ENCODE data around the gene FMO3.

Gene FMO3

GRCh38 chr1:171159148-171159547, 68.4 kb downstream of the FMO3 start:
- no peak overlapping the region for H3K4me3 ChIP-seq (ENCODE audit: low read length)
- no peak for TF ChIP-seq ZNF274 (IDR thresholded peaks at IDR 0.05; ENCODE audit: low read depth, low read length)

DNA sequence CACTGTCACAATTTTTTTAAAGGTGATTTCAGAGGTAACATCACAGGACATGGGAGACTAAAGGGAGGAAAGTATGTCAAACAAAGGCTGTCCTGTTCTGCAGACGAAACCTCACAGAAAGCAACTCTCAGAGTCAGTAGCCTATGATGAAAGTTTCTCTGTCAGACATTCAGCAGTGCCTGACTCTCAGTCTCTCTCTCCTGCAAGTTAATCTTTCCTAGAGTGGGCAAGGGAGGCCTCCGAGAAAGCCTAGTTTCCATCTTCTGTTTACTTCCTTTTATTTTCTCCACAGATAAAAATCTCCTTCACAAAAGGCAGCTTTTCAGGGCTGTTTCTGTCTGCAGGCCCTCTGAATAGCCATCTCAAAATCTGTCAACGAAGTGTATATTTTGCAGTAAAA, 69.5 kb downstream of the FMO3 start:
- TF ChIP-seq ZNF274 (IDR thresholded peaks at IDR 0.05; ENCODE audit: low read depth, low read length): no peak
- no peak overlapping the region for H3K4me3 ChIP-seq (ENCODE audit: low read length)

GRCh38 chr1:171160639-171161354, 70.1 kb downstream of the FMO3 start:
- no peak overlapping the region for H3K4me3 ChIP-seq (ENCODE audit: low read length)
- no peak for TF ChIP-seq ZNF274 (IDR thresholded peaks at IDR 0.05; ENCODE audit: low read depth, low read length)

- no peak for TF ChIP-seq ZNF274 (IDR thresholded peaks at IDR 0.05; ENCODE audit: low read depth, low read length)
- no peak overlapping the region for H3K4me3 ChIP-seq (ENCODE audit: low read length)
Measured at GRCh38 chr1:171161431-171161830, 70.7 kb downstream of the FMO3 start.

GRCh38 chr1:171166361-171166760, 75.7 kb downstream of the FMO3 start:
- no peak for TF ChIP-seq ZNF274 (IDR thresholded peaks at IDR 0.05; ENCODE audit: low read depth, low read length)

More at GRCh38 chr1:171166361-171166760, 75.7 kb downstream of the FMO3 start:
- no peak overlapping the region for H3K4me3 ChIP-seq (ENCODE audit: low read length)

Data from GM08714 (cell line).